Measurements from ENCODE around the gene ANTXR1. TPM values are rescaled to one million over a fixed set of nuclear protein-coding genes. Genes with fewer than 3 reads are reported as not detected.

ANTXR1 gene
- not detected for total RNA-seq

- DNase-seq (ENCODE audit: low spot score in 2 of 2) (peak in 1 of 2 donors; percentile 26), ATAC-seq (peak; percentile 35 to 79)
- Mint-ChIP-seq H3K36me3 (peaks cover 6 to 7% of the 10 kb centered on the region in 2 donors), H3K27ac (peak within 1 kb of the TSS in 1 of 2 donors; percentile 21), H3K9me3 (no peaks in the 10 kb centered on the region)
These were observed at the start of gene ANTXR1 for GRCh38 chr2:69013142-69013839. TSS of gene ANTXR1 (plus strand) at chr2:69013179. CDS start at chr2:69013500, 321 bp downstream.

DNA sequence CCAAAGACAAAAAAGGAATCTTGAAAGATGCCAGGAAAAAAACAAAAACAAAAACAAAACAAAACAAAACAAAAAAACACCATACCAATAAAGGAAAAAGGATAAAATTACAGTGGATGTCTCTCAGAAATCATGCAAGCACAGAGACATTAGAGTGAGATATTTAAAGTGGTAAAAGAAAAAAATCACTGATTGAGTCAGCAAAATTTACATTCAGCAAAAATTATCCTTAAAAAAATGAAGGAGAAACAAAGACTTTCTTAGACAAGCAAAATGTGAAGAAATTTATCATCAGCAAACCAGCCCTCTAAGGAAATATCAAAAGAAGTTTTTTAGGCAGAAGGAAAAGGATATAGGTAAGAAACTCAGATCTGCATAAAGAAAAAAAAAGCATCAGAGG, 48.7 kb upstream of the ANTXR1 start:
- Mint-ChIP-seq H3K9me3 (no peaks in the 10 kb centered on the region), H3K36me3 (no peaks in the 10 kb centered on the region), H3K27ac (no peak overlapping the region)
- ATAC-seq, result no peak
- no peak for DNase-seq (ENCODE audit: low spot score in 2 of 2)

- no peaks in the 10 kb centered on the region for H3K36me3 Mint-ChIP-seq
- ATAC-seq (no peak), DNase-seq (ENCODE audit: low spot score in 2 of 2) (no peak)
- H3K27ac Mint-ChIP-seq, result no peak overlapping the region
- H3K9me3 Mint-ChIP-seq, result no peaks in the 10 kb centered on the region
These were observed 44.8 kb upstream of the ANTXR1 start for GRCh38 chr2:68968221-68968620.

GRCh38 chr2:68969736-68970490, 43.1 kb upstream of the ANTXR1 start:
- no peak for DNase-seq (ENCODE audit: low spot score in 2 of 2)
- Mint-ChIP-seq H3K9me3 (no peaks in the 10 kb centered on the region), H3K36me3 (no peaks in the 10 kb centered on the region), H3K27ac (no peak overlapping the region)
- ATAC-seq, result no peak

GRCh38 chr2:68970566-68971265, 42.3 kb upstream of the ANTXR1 start:
- no peak for ATAC-seq
- no peaks in the 10 kb centered on the region for H3K36me3 Mint-ChIP-seq
- no peak overlapping the region for H3K27ac Mint-ChIP-seq
- no peak for DNase-seq (ENCODE audit: low spot score in 2 of 2)
- H3K9me3 Mint-ChIP-seq, result no peaks in the 10 kb centered on the region

DNA sequence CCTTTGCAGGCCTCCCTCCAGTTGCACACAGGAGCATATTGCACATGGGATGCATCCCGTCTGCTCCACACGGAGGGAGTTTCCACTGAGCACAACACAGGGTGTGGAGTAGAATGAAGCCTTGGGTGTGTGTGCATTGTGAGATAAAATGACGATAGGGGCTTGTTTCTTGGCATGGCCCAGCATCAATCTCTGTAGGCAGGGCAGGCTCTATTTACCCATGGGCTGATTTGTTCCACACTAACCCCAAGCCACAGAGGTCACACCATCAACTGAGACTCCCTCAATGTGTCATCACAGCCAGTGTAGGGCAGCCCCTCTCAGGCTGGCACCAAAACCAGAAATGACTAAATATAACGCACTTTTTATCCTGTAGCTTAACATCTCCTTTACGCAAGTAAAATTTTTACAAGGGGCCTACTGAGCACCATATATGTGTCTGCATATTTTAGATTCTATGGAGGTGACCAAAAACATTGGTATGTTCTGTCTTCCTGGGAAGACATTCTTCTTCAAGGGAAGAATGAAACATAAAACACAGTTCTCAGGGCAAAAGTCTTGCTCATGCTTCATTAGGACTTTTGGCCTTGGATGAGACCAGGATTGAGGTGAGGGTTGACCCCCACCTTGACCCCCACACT, 41.3 kb upstream of the ANTXR1 start:
- H3K36me3 Mint-ChIP-seq, result no peaks in the 10 kb centered on the region
- ATAC-seq, result peak; percentile 46 to 68
- no peak for DNase-seq (ENCODE audit: low spot score in 2 of 2)

DNA sequence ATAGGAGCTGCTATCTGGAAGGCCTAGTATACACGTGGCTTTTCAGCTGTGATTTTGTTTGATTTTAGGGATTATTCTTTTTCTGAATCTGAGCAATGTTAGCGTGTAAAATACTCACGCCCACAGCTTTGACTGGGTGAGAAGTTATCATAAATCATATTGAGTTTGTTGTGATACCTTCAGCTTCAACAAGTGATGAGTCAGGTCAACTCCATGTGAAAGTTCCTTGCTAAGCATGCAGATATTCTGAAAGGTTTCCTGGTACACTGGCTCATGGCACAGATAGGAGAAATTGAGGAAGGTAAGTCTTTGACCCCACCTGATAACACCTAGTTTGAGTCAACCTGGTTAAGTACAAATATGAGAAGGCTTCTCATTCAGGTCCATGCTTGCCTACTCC, 38.7 kb upstream of the ANTXR1 start, which contains the start of gene GKN1:
GKN1 (plus strand) TSS at position 386 of the 400 bp plus-strand sequence. CDS start 42 bp downstream, outside the sequence.
- ATAC-seq, result no peak
- no peak within 1 kb of the TSS for H3K27ac Mint-ChIP-seq
- no peaks in the 10 kb centered on the region for H3K36me3 Mint-ChIP-seq
- no peak for DNase-seq (ENCODE audit: low spot score in 2 of 2)
- no peaks in the 10 kb centered on the region for H3K9me3 Mint-ChIP-seq

More for the DNA sequence above, 41.3 kb upstream of the ANTXR1 start:
- H3K9me3 Mint-ChIP-seq, result no peaks in the 10 kb centered on the region
- no peak overlapping the region for H3K27ac Mint-ChIP-seq

DNA sequence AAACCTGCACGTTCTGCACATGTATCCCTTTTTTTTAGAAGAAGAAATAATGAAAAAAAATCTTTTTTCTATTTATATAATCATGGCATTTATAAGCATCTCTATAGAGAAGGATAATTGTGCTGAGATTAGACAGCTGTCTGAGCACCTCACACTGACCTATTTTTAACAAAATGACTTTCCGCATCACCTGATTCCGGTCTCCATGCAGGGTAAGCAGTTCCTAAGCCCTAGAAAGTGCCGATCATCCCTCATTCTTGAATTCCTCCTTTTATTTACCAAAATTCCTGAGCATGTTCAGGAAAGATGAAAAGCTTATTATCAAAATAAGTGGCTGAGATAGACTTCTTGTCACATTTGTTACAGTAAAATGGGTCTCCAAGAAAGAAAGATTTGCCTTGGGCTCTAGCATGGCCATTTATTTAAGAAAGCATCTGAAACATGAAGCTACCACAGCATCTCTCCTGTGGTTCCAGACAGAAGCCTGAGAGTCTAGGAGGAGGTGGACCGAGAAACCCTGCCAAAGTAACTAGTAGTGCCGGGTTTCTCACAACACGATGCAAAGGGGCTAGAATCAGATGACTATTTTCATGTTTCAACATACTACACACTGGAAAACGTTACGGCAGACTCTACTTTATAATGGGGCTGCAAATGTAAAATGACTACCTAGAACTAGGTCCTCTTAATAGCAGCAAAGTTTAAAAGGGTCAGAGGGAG, 37.9 kb upstream of the ANTXR1 start:
- Mint-ChIP-seq H3K9me3 (no peaks in the 10 kb centered on the region), H3K36me3 (no peaks in the 10 kb centered on the region), H3K27ac (no peak overlapping the region)
- DNase-seq (ENCODE audit: low spot score in 2 of 2) (no peak), ATAC-seq (no peak)

DNA sequence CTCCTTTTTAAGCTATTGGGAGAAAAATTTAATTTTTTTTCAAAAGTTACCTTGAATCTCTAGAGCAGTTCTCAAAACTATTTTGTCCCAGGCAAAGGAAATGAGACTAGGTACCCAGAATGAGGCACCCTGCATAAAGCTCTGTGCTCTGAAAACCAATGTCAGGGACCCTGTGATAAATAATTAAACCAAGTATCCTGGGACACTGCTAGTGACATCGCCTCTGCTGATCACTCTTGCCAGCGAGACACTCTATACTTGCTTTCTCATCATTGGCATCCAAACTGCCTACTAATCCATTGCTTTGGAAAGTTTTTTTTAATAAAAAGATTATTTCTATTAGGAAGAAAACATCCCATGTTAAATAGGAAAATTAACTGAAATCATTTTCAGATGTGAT, 37.1 kb upstream of the ANTXR1 start:
- ATAC-seq (no peak), DNase-seq (ENCODE audit: low spot score in 2 of 2) (no peak)
- Mint-ChIP-seq H3K9me3 (no peaks in the 10 kb centered on the region), H3K27ac (no peak overlapping the region), H3K36me3 (no peaks in the 10 kb centered on the region)

DNA sequence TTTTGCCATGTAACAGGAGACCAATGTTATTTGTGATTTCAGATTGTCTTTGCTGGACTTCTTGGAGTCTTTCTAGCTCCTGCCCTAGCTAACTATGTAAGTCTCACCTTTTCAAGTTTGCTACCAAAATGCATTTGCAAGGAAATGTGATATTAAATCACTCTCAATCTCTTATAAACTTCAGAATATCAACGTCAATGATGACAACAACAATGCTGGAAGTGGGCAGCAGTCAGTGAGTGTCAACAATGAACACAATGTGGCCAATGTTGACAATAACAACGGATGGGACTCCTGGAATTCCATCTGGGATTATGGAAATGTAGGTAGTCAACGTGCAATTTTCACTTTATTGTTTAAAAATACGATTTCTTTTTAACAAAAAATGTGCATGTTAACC, 35.5 kb upstream of the ANTXR1 start:
- no peak for ATAC-seq
- DNase-seq (ENCODE audit: low spot score in 2 of 2), result no peak
- H3K9me3 Mint-ChIP-seq, result no peaks in the 10 kb centered on the region
- no peaks in the 10 kb centered on the region for H3K36me3 Mint-ChIP-seq
- no peak overlapping the region for H3K27ac Mint-ChIP-seq

DNA sequence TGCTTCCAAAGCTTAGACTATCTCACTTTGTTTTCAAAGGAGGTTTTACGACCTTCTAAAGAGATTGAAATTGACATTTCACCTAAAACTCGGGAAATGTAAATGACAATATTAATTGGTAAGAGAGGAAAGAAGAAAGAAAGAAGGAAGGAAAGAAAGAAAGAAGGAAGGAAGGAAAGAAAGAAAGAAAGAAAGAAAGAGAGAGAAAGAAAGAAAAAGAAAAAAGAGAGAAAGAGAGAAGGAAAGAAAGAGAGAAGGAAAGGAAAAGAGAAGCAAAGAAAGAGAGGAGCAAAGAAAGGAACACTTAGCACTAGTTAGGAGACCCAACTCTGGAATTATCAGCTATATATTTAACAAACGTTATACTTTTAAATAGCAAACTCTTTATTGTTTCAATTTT, 34.9 kb upstream of the ANTXR1 start:
- H3K27ac Mint-ChIP-seq, result no peak overlapping the region
- H3K36me3 Mint-ChIP-seq, result no peaks in the 10 kb centered on the region
- ATAC-seq, result no peak
- DNase-seq (ENCODE audit: low spot score in 2 of 2), result no peak
- H3K9me3 Mint-ChIP-seq, result no peaks in the 10 kb centered on the region

DNA sequence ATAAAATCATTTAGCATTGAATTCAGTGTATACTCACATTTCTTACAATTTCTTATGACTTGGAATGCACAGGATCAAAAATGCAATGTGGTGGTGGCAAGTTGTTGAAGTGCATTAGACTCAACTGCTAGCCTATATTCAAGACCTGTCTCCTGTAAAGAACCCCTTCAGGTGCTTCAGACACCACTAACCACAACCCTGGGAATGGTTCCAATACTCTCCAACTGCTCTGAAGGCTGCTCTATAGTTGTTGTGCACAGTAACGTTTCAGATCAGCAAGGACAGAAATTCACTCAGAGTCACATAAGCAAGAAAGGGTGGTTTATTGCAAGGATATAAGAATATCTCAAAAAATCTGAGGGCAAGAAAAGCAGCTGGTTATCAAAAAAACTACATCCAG, 32.0 kb upstream of the ANTXR1 start:
- H3K9me3 Mint-ChIP-seq, result no peaks in the 10 kb centered on the region
- DNase-seq (ENCODE audit: low spot score in 2 of 2), result no peak
- H3K36me3 Mint-ChIP-seq, result no peaks in the 10 kb centered on the region
- H3K27ac Mint-ChIP-seq, result no peak overlapping the region
- ATAC-seq, result no peak

- Mint-ChIP-seq H3K9me3 (no peaks in the 10 kb centered on the region), H3K27ac (no peak overlapping the region), H3K36me3 (no peaks in the 10 kb centered on the region)
- no peak for DNase-seq (ENCODE audit: low spot score in 2 of 2)
- no peak for ATAC-seq
These were observed 25.9 kb upstream of the ANTXR1 start for GRCh38 chr2:68987021-68987503.

- H3K36me3 Mint-ChIP-seq, result no peaks in the 10 kb centered on the region
- no peaks in the 10 kb centered on the region for H3K9me3 Mint-ChIP-seq
- ATAC-seq (no peak), DNase-seq (ENCODE audit: low spot score in 2 of 2) (no peak)
- no peak overlapping the region for H3K27ac Mint-ChIP-seq
These were observed 23.9 kb upstream of the ANTXR1 start for GRCh38 chr2:68989035-68989434.

DNA sequence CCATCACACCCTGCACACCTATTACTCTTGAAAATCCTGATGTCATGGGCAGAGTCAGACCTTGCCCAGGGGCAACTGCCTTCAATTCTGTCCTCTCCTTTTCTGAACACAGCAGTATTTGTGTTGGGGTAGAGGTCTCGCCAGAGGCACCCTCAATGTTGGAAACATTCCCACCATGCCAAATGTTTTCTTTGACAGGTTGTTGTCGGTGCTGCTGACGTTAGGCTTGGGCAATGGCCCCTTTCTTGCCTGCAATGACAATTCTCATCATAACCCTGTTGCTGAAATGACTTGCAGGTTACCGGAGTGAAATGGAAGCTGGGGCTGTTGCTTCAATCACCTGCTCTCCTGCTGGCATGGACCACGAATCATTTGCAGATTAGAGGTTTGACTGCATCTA, 20.6 kb upstream of the ANTXR1 start:
- ATAC-seq, result no peak
- DNase-seq (ENCODE audit: low spot score in 2 of 2), result no peak
- Mint-ChIP-seq H3K9me3 (no peaks in the 10 kb centered on the region), H3K27ac (no peak overlapping the region), H3K36me3 (no peaks in the 10 kb centered on the region)

DNA sequence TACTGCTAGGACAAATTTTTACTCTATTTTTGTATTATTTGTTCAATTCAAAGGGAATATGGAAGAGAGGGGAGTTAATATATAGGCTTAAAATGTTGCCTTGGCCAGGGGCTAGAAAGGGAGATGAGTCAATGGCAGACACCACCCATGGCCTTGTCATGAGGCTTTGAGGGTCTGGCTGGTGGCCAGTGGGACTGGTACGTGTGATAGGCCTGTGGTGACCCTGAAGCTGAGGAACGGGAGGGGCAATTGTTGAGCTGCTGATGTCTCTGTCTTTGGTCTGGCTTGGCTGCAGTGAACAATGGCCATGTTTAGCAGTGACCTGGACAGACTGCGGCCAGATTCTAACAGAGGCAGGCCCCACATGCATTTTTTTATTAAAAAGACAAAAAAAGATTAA, 20.0 kb upstream of the ANTXR1 start:
- ATAC-seq (no peak), DNase-seq (ENCODE audit: low spot score in 2 of 2) (no peak)
- H3K27ac Mint-ChIP-seq, result no peak overlapping the region
- H3K36me3 Mint-ChIP-seq, result no peaks in the 10 kb centered on the region
- no peaks in the 10 kb centered on the region for H3K9me3 Mint-ChIP-seq
